A549 treated with CpdA at 1 μM for 4 hours (cell line): ENCODE results near the gene ZNF507. TPM values are rescaled to one million over a fixed set of nuclear protein-coding genes. Genes with fewer than 3 reads are reported as not detected.

Experiments
- total RNA-seq: library from RNA; stranded (reverse); fragments of 200-300 nt; extraction: Qiagen RNA extraction; gene quantifications from 5 replicates; pipeline ENCODE4 v1.2.3, GENCODE V29; 2022; ENCODE audit warnings: low read depth

ZNF507 gene
- 12.7 to 20.5 TPM (median 16.8 TPM) in 5 replicates for total RNA-seq

DNA sequence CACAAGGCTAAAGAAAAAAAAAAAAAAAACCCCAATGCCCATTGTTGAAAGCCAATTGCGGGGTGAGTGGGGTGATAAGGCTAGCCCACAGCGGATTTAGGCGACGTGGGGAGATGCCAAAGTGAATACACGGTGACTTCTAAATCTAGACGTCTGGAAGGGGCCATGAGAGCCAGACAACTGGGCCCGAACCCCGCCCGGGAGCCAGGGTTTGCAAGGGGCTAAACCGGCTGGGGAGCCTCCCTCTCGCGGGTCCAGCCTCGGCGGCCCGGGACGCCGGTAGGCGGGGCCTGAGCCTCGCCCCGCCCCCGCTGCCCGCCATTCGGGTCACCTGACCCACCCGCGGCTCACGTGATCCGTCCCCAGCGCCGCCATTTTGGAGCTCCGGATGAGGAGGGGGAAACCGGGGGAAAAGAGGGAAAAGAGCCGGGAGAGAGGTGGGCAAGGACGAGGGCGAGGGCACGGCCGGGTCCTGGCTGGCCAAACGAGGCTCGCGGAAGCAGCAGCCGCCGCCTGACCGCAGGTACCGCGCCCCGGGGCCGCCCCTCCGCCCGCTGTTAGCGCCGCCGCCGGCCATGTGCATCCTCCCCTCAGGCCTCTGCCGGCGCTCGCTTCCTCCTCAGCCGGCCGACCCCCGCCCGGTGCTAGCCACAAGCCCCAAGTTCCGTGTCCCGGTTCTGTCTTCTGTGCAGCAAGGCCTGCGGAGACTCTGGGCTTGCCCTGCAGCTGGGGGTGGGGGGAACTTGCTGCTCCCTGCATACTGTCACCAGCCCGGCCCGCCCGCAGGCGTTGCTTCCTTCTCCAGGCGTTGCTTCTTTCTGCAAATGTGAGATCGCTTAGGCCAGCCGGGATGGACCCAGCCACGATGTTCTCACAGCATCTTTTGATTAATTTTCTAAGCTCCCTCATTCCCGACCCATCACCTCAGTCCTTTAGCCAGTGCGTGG, at the start of gene ZNF507:
TSS of gene ZNF507 (plus strand) at position 350 of the 947 bp plus-strand sequence. CDS start 7,221 bp downstream, outside the sequence.

DNA sequence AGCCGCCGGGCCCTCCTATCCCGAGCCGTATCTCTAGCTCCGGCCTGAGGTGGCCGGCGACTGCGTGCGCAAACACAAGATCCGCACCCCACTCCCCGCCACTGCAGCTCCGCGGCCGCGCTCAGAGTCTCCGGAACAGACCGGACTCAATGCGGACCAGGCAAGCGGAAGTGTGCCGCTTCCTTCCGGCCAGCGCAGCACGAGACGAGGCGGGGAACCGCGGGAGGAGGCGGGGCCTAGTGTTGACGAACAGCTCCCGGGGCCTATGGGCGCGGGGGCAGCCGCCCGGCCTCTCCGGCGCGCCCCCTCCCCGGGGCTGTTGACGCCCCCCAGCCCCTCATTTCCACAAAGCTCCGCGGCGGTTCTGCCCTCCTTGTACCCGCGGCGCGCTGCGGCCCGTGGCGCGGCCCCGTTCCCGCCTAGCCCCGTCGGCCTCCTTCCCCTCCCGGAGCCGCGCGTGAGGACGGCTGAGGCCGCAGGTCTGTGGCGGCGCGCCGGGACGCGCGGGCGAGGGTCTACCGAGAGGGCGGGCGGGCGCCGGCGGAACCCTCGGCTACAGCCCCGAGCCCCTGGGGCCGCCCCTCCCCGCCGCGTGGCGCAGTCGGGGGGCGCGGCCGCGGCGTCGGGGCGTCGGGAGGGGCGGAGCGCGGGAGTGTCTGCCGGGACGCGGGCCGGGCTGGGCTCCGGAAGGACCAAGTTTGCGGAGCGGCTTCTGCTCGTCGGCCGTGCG, 60.2 kb downstream of the ZNF507 start, which contains the start of gene DPY19L3:
TSS of gene DPY19L3 (plus strand) at position 340 of the 730 bp plus-strand sequence. CDS start 2,484 bp downstream, outside the sequence.

Other genes starting within 250 kb of the ZNF507 start
- gene DPY19L3, start 60.2 kb downstream of the ZNF507 start, total RNA-seq, result 10.4 to 16.6 TPM (median 12.2 TPM) in 5 replicates
- gene PDCD5, start 235.6 kb downstream of the ZNF507 start, total RNA-seq, result 425 to 472 TPM (median 439 TPM) in 5 replicates